A673 (cell line): ENCODE data around the gene IPP. TPM values are rescaled to one million over a fixed set of nuclear protein-coding genes. Genes with fewer than 3 reads are reported as not detected.

Experiments
- BruUV-seq: library from RNA; stranded (reverse); fragments of 400-500 nt; replicated peaks from 2 replicates; lab custom pipeline; 2021; lab: Mats Ljungman, UMichigan
- CTCF ChIA-PET: fragments of 300-600 bp; sonication (Branson Sonifier 250); formaldehyde crosslinking; loops from one replicate; lab custom pipeline; 2022; ENCODE audit warnings: antibody characterized with exemption; lab: Charles Lee
- POLR2A ChIA-PET: fragments of 300-600 bp; sonication (Branson Sonifier 250); formaldehyde crosslinking; loops from one replicate; lab custom pipeline; 2022; ENCODE audit warnings: antibody characterized with exemption; ENCODE audit not compliant: low non-redundant PET; lab: Charles Lee
- DNase-seq: peaks from one replicate; pipeline ENCODE4 v3.0.0-alpha.2; 2015; ENCODE audit warnings: low spot score
- H3K27ac ChIP-seq: fragments of 200-600 bp; sonication (generic); 2 replicates; pipeline ENCODE4 v1.5.1; 2016; ENCODE audit warnings: mixed run types, low read depth, mild to moderate bottlenecking, mixed read lengths, antibody characterized with exemption, low read length; ENCODE audit not compliant: poor library complexity, severe bottlenecking
- H3K27me3 ChIP-seq: fragments of 200-600 bp; sonication (generic); replicated peaks from 2 replicates; pipeline ENCODE4 v1.6.1; 2017; ENCODE audit warnings: mixed run types, low read depth, mild to moderate bottlenecking, mixed read lengths, antibody characterized with exemption, low read length; ENCODE audit not compliant: insufficient read depth, poor library complexity
- H3K36me3 ChIP-seq: fragments of 200-600 bp; sonication (generic); 2 replicates; pipeline ENCODE4 v1.6.1; 2016; ENCODE audit warnings: mixed run types, mild to moderate bottlenecking, mixed read lengths, antibody characterized with exemption, low read length; ENCODE audit not compliant: insufficient read depth, poor library complexity, severe bottlenecking
- H3K4me1 ChIP-seq: fragments of 200-600 bp; sonication (generic); 2 replicates; pipeline ENCODE4 v1.6.1; 2017; ENCODE audit warnings: mixed run types, mild to moderate bottlenecking, mixed read lengths, antibody characterized with exemption, low read length; ENCODE audit not compliant: insufficient read depth, poor library complexity, severe bottlenecking
- H3K4me3 ChIP-seq: fragments of 200-600 bp; sonication (generic); 2 replicates; pipeline ENCODE4 v1.5.1; 2016; ENCODE audit warnings: low read depth, mixed run types, mild to moderate bottlenecking, mixed read lengths, low read length; ENCODE audit not compliant: poor library complexity, severe bottlenecking
- H3K9me3 ChIP-seq: fragments of 200-600 bp; sonication (generic); 2 replicates; pipeline ENCODE4 v1.6.1; 2016; ENCODE audit warnings: mixed run types, low read depth, mild to moderate bottlenecking, mixed read lengths, antibody characterized with exemption, low read length; ENCODE audit not compliant: poor library complexity, severe bottlenecking
- CTCF ChIP-seq: fragments of 300-800, 200-600 bp; sonication (generic); conservative IDR thresholded peaks from 2 replicates; pipeline ENCODE4 v1.5.1; 2017; ENCODE audit warnings: low read depth, mild to moderate bottlenecking, antibody characterized with exemption, low read length, moderate library complexity, mixed read lengths
- EZH2 ChIP-seq: fragments of 200-600 bp; sonication (generic); IDR thresholded peaks from 2 replicates; pipeline ENCODE4 v1.6.1; 2017; ENCODE audit warnings: borderline replicate concordance, low read depth, mild to moderate bottlenecking, mixed read lengths, antibody characterized with exemption, low read length; ENCODE audit not compliant: poor library complexity, severe bottlenecking
- intact Hi-C: fragments of 100-400 bp; cut with micrococcal nuclease; formaldehyde crosslinking; loops from one replicate; pipeline ENCODE4 v1.10.0; 2022; ENCODE audit not compliant: unreplicated experiment
- total RNA-seq: library from RNA; stranded (reverse); gene quantifications from 2 replicates; pipeline ENCODE4 v1.2.3, GENCODE V29; 2021

Gene IPP
- total RNA-seq, 1 experiment from 2014 or later: 15.7 TPM

GRCh38 chr1:45765999-45766792 lies 15.7 kb upstream of the IPP start:
- Histone ChIP-seq H3K27me3 (no peaks in the 10 kb centered on the region), H3K36me3 (no peaks in the 10 kb centered on the region), H3K4me3 (no peak overlapping the region), H3K27ac (no peak overlapping the region), H3K9me3 (no peaks in the 10 kb centered on the region), H3K4me1 (no peaks in the 10 kb centered on the region)
- no peak for TF ChIP-seq EZH2
- no peak for TF ChIP-seq CTCF
- ChIA-PET CTCF (no interaction called here), POLR2A (no interaction called here)
- BruUV-seq: no TSS peak
- DNase-seq: no peak
- intact Hi-C loops: no loop called here

- H3K4me3 ChIP-seq: no peak overlapping the region
- H3K27me3 ChIP-seq: no peaks in the 10 kb centered on the region
- no peaks in the 10 kb centered on the region for H3K36me3 ChIP-seq
- TF ChIP-seq CTCF (no peak), EZH2 (no peak)
- no peak overlapping the region for H3K27ac ChIP-seq
- intact Hi-C loops: no loop called here
- no peak for DNase-seq
- no peaks in the 10 kb centered on the region for H3K9me3 ChIP-seq
- POLR2A ChIA-PET: interaction anchor here (0.5 kb wide), 1 partner anchor 221 kb away, joined by 3 read pairs; no protein-coding TSS in a partner anchor
- no peaks in the 10 kb centered on the region for H3K4me1 ChIP-seq
- no TSS peak for BruUV-seq
- CTCF ChIA-PET: no interaction called here
Observed at GRCh38 chr1:45762291-45762690, 11.8 kb upstream of the IPP start.

GRCh38 chr1:45755697-45756096 lies 5.2 kb upstream of the IPP start:
- Histone ChIP-seq H3K27me3 (no peaks in the 10 kb centered on the region), H3K4me3 (no peak overlapping the region), H3K4me1 (peaks cover 4% of the 10 kb centered on the region), H3K27ac (no peak overlapping the region), H3K9me3 (peaks cover 11% of the 10 kb centered on the region), H3K36me3 (no peaks in the 10 kb centered on the region)
- POLR2A ChIA-PET: no interaction called here
- TF ChIP-seq EZH2 (no peak), CTCF (no peak)
- CTCF ChIA-PET: no interaction called here
- intact Hi-C loops: no loop called here
- BruUV-seq: no TSS peak
- DNase-seq: no peak
